Activated CD4-positive, alpha-beta T cell treated with anti-CD3 and anti-CD28 coated beads, Interleukin-2, Interleukin-4, amounts not matched to agents 100 ng/mL and 50 ng/mL, durations not matched to agents 16 hours and 8 hours (primary cell): ENCODE measurements around the gene TMTC3.
A peak's percentile ranks its signal among the peaks of the same experiment; 100 is the strongest.
"Not testable (repeated sequence)": the region's sequence is repeated elsewhere in the genome, so short reads cannot be mapped to it uniquely, and the experiment has no call there.

ENCODE experiments used
- DNase-seq: peaks from one replicate; pipeline ENCODE4 v3.0.0-alpha.2; 2020; ENCODE audit warnings: low spot score

TMTC3 gene

GRCh38 chr12:88141774-88142609 is at the start of gene TMTC3, which contains the start of gene CEP290:
TMTC3 (plus strand) TSS chr12:88142307; CDS start chr12:88148316, 6,009 bp downstream.
CEP290 (minus strand) TSS chr12:88142088; CDS start chr12:88141307, 781 bp downstream.
- DNase-seq: peak; percentile 98

- no peak for DNase-seq
These were observed 49.3 kb upstream of the TMTC3 start for GRCh38 chr12:88092771-88093170.

- DNase-seq: no peak
These were observed 48.5 kb upstream of the TMTC3 start for GRCh38 chr12:88093573-88093972.

GRCh38 chr12:88108021-88108420 is 34.1 kb upstream of the TMTC3 start:
- no peak for DNase-seq

- peak; percentile 9 for DNase-seq
These were observed 30.9 kb upstream of the TMTC3 start for GRCh38 chr12:88111074-88111652.

GRCh38 chr12:88113871-88114270 is 28.2 kb upstream of the TMTC3 start:
- DNase-seq: no peak

GRCh38 chr12:88122666-88123065 is 19.4 kb upstream of the TMTC3 start:
- no peak for DNase-seq

GRCh38 chr12:88127099-88127498 is 15.0 kb upstream of the TMTC3 start:
- DNase-seq: no peak

GRCh38 chr12:88127855-88128254 is 14.3 kb upstream of the TMTC3 start:
- DNase-seq: no peak

GRCh38 chr12:88132392-88132791 is 9.7 kb upstream of the TMTC3 start:
- no peak for DNase-seq

GRCh38 chr12:88133181-88133580 is 8.9 kb upstream of the TMTC3 start:
- DNase-seq: not testable (repeated sequence)

GRCh38 chr12:88139711-88140110 is 2.4 kb upstream of the TMTC3 start:
- DNase-seq: not testable (repeated sequence)

GRCh38 chr12:88141425-88141773 is 708 bp upstream of the TMTC3 start:
- no peak for DNase-seq

- no peak for DNase-seq
These were observed 494 bp downstream of the TMTC3 start for GRCh38 chr12:88142610-88142991.

- no peak for DNase-seq
These were observed 1.9 kb downstream of the TMTC3 start for GRCh38 chr12:88144037-88144436.

GRCh38 chr12:88144546-88145468 is 2.7 kb downstream of the TMTC3 start:
- DNase-seq: no peak

- DNase-seq: no peak
These were observed 3.7 kb downstream of the TMTC3 start for GRCh38 chr12:88145567-88146505.

GRCh38 chr12:88150063-88150462 is 8.0 kb downstream of the TMTC3 start:
- DNase-seq: no peak

- DNase-seq: no peak
These were observed 11.9 kb downstream of the TMTC3 start for GRCh38 chr12:88153959-88154358.

GRCh38 chr12:88156075-88156654 is 14.1 kb downstream of the TMTC3 start:
- DNase-seq: no peak

GRCh38 chr12:88163371-88163770 is 21.3 kb downstream of the TMTC3 start:
- DNase-seq: no peak
